Testis (tissue), 5 donors: ENCODE results near the gene BHLHE41. TPM values are rescaled to one million over a fixed set of nuclear protein-coding genes. Genes with fewer than 3 reads are reported as not detected.
A peak's percentile ranks its signal among the peaks of the same experiment; 100 is the strongest.

Experiments used
- DNase-seq: peaks from one replicate; pipeline ENCODE4 v3.0.0-alpha.2; 2019
- H3K27ac ChIP-seq, 2 donors: fragments of 200-600 bp; sonication (generic); one replicate each; pipeline ENCODE4 v1.5.1; 2019
- H3K27me3 ChIP-seq: fragments of 200-600 bp; sonication (generic); one replicate; pipeline ENCODE4 v1.5.1; 2019
- H3K36me3 ChIP-seq: fragments of 200-600 bp; sonication (generic); one replicate; pipeline ENCODE4 v1.5.1; 2017; ENCODE audit warnings: low read depth; ENCODE audit errors: missing control alignments
- H3K4me1 ChIP-seq: fragments of 200-600 bp; sonication (generic); one replicate; pipeline ENCODE4 v1.5.1; 2019
- H3K4me3 ChIP-seq, 2 donors: fragments of 200-600 bp; sonication (generic); one replicate each; pipeline ENCODE4 v1.5.1; 2017 to 2019
- H3K9me3 ChIP-seq: fragments of 200-600 bp; sonication (generic); one replicate; pipeline ENCODE4 v1.5.1; 2017
- CTCF ChIP-seq, 3 experiments: fragments of 450-650 bp in 2 of 3; fragments of 200-600 bp in 1 of 3; sonication (generic) in 1 of 3; IDR thresholded peaks; one replicate each; pipeline ENCODE4 v1.5.1; 2016 to 2019; ENCODE audit warnings: antibody characterized with exemption in 3 of 3, mild to moderate bottlenecking in 2 of 3, moderate library complexity in 1 of 3
- POLR2A ChIP-seq: fragments of 450-650 bp; IDR thresholded peaks from one replicate; pipeline ENCODE4 v1.6.1; 2017; ENCODE audit warnings: antibody characterized with exemption, mild to moderate bottlenecking, moderate library complexity
- WGBS, 2 donors: methylation state at CpG; one replicate each; pipeline ENCODE4 v1.1.5; 2018; 5-methylcytosine and 5-hydroxymethylcytosine counted together
- intact Hi-C: fragments of 100-400 bp; cut with DNase I; formaldehyde crosslinking; loops from one replicate; pipeline ENCODE4 v1.15.1; 2023; ENCODE audit warnings: low total_unique reads
- long read RNA-seq, 2 donors: transcript quantifications; one replicate each; lab custom pipeline, GENCODE V29; 2026
- polyA plus RNA-seq: library from polyadenylated mRNA; stranded (reverse); fragments of 350-450 nt; fragmentation: Illumina TruSeq; extraction: RNeasy Lipid Tissue Mini Kit (QIAGEN cat#74804); gene quantifications from one replicate; pipeline ENCODE4 v1.2.3, GENCODE V29; 2014; ENCODE audit warnings: low read depth, low replicate concordance; ENCODE audit not compliant: insufficient read depth
- total RNA-seq, 2 donors: library from RNA; depleted of rRNA; stranded (reverse); fragments of >200 nt; gene quantifications; one replicate each; pipeline ENCODE4 v1.2.3, GENCODE V29; 2016

Gene BHLHE41
- 10 to 100 TPM; 13.9 to 23.8 TPM for total RNA-seq
- 10.0 TPM for polyA plus RNA-seq
- long read RNA-seq, donor 1: 0 reads
- long read RNA-seq, donor 2, partial matches to known transcripts: 0 of 4 reads
- long read RNA-seq, donor 2, other reads (novel, unspliced or antisense): 0 of 4 reads

GRCh38 chr12:26124446-26125399, at the start of gene BHLHE41:
Gene BHLHE41 (minus strand): TSS chr12:26125037. CDS start chr12:26124779, 258 bp downstream.
- H3K27ac ChIP-seq: peak within 1 kb of the TSS; percentile 90 to 93
- intact Hi-C loops: no loop called here
- 1 to 4% methylated on average over 39 to 54 of the region's 54 CpGs for WGBS, 2 donors
- H3K4me1 ChIP-seq: peaks cover 13% of the 10 kb centered on the region
- peak; percentile 90 for DNase-seq
- H3K9me3 ChIP-seq: no peaks in the 10 kb centered on the region
- H3K36me3 ChIP-seq: no peaks in the 10 kb centered on the region
- TF ChIP-seq POLR2A (no peak), CTCF (IDR thresholded peaks at IDR 0.05) (no peak)
- H3K4me3 ChIP-seq: peak within 1 kb of the TSS; percentile 73 to 82
- H3K27me3 ChIP-seq: no peaks in the 10 kb centered on the region

- WGBS, 2 donors: 73 to 82% methylated on average over 4 of the region's 4 CpGs
- H3K4me3 ChIP-seq: no peak overlapping the region
- no peaks in the 10 kb centered on the region for H3K36me3 ChIP-seq
- no peak overlapping the region for H3K27ac ChIP-seq
- intact Hi-C loops: no loop called here
- no peaks in the 10 kb centered on the region for H3K9me3 ChIP-seq
- no peak for DNase-seq
- H3K4me1 ChIP-seq: no peaks in the 10 kb centered on the region
- H3K27me3 ChIP-seq: no peaks in the 10 kb centered on the region
- TF ChIP-seq POLR2A (no peak), CTCF (IDR thresholded peaks at IDR 0.05) (no peak)
Measured at GRCh38 chr12:26172946-26173552, 48.2 kb upstream of the BHLHE41 start.

- Histone ChIP-seq H3K4me1 (no peaks in the 10 kb centered on the region), H3K9me3 (no peaks in the 10 kb centered on the region), H3K27me3 (no peaks in the 10 kb centered on the region), H3K4me3 (no peak overlapping the region), H3K27ac (no peak overlapping the region), H3K36me3 (no peaks in the 10 kb centered on the region)
- TF ChIP-seq CTCF (IDR thresholded peaks at IDR 0.05): no peak
- no peak for TF ChIP-seq POLR2A
- intact Hi-C loops: no loop called here
- no peak for DNase-seq
- WGBS, 2 donors: 48 to 60% methylated on average over 7 of the region's 7 CpGs
Measured at GRCh38 chr12:26172539-26172938, 47.7 kb upstream of the BHLHE41 start.

DNA sequence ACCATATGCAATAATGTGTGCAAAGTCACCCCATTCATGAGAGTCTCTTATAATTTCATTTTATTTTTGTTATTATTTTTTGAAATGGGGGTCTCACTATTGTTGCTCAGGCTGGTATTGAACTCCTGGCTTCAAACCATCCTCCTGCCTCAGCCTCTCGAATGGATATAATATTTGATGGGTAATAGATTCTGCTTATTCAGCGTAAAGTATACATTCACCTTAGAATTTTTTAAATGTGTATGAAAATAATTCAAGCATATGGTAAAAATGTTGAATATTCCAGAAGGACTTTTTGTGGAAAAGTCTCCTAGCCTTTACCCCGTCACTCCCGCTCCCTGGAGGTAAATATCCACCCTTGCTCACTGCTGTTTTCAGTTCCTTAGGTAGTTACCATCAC, 47.2 kb upstream of the BHLHE41 start:
- Histone ChIP-seq H3K4me1 (no peaks in the 10 kb centered on the region), H3K27me3 (no peaks in the 10 kb centered on the region), H3K4me3 (no peak overlapping the region), H3K9me3 (no peaks in the 10 kb centered on the region), H3K36me3 (no peaks in the 10 kb centered on the region), H3K27ac (no peak overlapping the region)
- intact Hi-C loops: no loop called here
- TF ChIP-seq POLR2A: no peak
- no peak for TF ChIP-seq CTCF (IDR thresholded peaks at IDR 0.05)
- 91 to 94% methylated on average over 4 of the region's 4 CpGs for WGBS, 2 donors
- DNase-seq: no peak
